Lower leg skin (tissue), 4 donors: ENCODE measurements around the gene ABHD2. TPM values are rescaled to one million over a fixed set of nuclear protein-coding genes. Genes with fewer than 3 reads are reported as not detected.
A peak's percentile ranks its signal among the peaks of the same experiment; 100 is the strongest.

Experiments used
- DNase-seq, 2 donors: peaks; one replicate each; pipeline ENCODE4 v3.0.0-alpha.2; 2019; ENCODE audit warnings: low spot score in 2 of 2
- H3K4me3 ChIP-seq: fragments of 200-600 bp; sonication (generic); 2 replicates; pipeline ENCODE4 v1.5.1; 2017; ENCODE audit warnings: mild to moderate bottlenecking, low read depth; ENCODE audit not compliant: poor library complexity, severe bottlenecking
- CTCF ChIP-seq, 3 donors: fragments of 450-650 bp; IDR thresholded peaks; one replicate each; pipeline ENCODE4 v1.5.1; 2016; ENCODE audit warnings: antibody characterized with exemption in 3 of 3, mild to moderate bottlenecking in 3 of 3, moderate library complexity in 2 of 3
- POLR2A ChIP-seq, 2 donors: fragments of 450-650 bp; IDR thresholded peaks; one replicate each; pipeline ENCODE4 v1.6.1; 2016 to 2017; ENCODE audit warnings: antibody characterized with exemption in 2 of 2, mild to moderate bottlenecking in 1 of 2, moderate library complexity in 1 of 2
- WGBS, 2 donors: methylation state at CpG; one replicate each; pipeline ENCODE4 v1.1.5; 2018; 5-methylcytosine and 5-hydroxymethylcytosine counted together
- intact Hi-C: fragments of 100-400 bp; cut with DNase I; formaldehyde crosslinking; loops from one replicate; pipeline ENCODE4 v1.15.0; 2023; ENCODE audit warnings: low total_unique reads
- total RNA-seq, 4 donors: library from RNA; depleted of rRNA; stranded (reverse); fragments of >200 nt; gene quantifications; one replicate each; pipeline ENCODE4 v1.1.0, GENCODE V29; 2016

Gene ABHD2
- total RNA-seq, 4 donors from 2014 or later, result 21.5 to 57.3 (median 38.5) TPM

DNA sequence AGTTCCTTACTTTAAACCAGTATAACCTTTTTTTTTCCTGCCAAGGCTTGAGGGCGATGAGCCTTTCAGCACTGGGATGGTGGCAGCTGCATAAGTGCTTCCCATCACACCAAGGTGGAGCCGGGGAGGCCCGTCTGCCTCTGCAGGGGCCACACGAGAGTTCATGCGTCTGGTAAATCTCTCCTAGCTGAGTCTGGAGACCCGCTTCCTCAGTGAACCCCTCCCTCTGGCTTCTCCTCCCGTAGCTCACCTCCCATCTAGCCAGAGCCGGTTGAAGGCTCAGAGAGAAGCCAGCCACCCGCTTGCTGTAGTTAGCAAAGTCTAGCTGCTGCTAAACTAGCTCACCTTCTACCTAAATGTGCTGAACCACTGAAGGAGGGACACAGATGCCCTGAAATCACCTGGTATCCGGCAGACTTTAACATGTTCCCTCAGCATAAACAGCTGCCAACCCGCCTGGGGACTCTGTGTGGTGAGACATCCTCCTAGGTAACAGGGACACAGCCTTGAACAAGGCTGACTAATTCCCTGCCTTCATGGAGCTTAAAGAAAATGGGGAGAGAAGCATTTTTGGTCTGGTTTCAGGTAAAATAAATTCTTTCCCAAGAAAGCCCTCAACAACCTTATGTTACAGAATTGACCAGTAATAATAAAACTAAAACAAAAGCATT, 90.2 kb downstream of the ABHD2 start:
- 82 to 87% methylated on average over 9 to 11 of the region's 11 CpGs for WGBS, 2 donors
- TF ChIP-seq POLR2A (IDR thresholded peaks at IDR 0.05) (no peak), CTCF (IDR thresholded peaks at IDR 0.05) (no peak)
- intact Hi-C loops, result loop anchor here (5.0 kb wide), 1 partner anchor 276 kb away; no protein-coding TSS in a partner anchor
- peak in 1 of 2 donors; percentile 64 for DNase-seq
- H3K4me3 ChIP-seq, result no peak overlapping the region

DNA sequence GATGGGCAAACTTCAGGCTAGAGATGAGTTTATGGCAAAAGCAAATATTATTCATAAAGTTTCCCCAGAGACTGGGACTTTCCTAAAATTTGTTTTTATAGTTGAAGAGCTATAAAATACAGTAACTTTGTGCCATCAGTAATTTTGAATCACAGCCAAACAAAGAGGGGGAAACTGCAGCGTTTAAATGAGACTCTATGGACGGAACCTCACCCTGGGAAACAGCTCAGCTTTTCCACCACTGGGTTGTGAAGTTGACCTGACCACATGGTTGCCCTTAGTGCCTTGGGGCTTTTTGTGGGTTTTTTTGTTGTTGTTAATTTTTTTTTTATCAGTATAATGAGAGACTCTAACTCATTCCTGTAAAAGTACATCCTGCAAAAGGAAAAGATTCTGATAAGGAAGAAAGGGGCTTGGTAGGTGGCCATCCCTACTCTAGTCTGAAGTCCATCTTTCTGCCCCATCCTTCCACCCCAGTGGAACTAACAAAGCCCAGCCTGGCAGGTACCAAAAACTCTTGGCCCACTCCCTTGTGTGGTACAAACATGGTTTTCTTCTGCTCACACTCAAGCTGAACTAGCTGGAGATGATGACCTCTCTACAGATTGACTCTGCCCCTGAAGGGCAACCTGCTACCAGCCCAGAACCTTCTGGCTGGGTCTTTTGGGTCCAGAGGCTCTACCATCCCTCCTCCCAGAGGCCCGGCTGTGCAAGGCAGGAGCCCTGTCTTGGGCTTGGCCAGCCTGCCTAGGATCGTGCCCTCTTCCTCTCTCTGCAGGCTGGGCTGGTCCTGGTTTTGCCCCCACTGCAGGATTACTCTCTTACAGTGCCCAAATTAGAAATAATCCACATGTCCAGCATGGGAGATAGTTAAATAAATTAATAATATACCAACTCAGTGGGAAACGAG, 92.0 kb downstream of the ABHD2 start:
- H3K4me3 ChIP-seq, result no peak overlapping the region
- no peak for DNase-seq
- TF ChIP-seq POLR2A (IDR thresholded peaks at IDR 0.05), result no peak
- 71 to 76% methylated on average over 5 of the region's 5 CpGs for WGBS, 2 donors
- intact Hi-C loops, result loop anchor here (5.0 kb wide), 1 partner anchor 278 kb away; no protein-coding TSS in a partner anchor

DNA sequence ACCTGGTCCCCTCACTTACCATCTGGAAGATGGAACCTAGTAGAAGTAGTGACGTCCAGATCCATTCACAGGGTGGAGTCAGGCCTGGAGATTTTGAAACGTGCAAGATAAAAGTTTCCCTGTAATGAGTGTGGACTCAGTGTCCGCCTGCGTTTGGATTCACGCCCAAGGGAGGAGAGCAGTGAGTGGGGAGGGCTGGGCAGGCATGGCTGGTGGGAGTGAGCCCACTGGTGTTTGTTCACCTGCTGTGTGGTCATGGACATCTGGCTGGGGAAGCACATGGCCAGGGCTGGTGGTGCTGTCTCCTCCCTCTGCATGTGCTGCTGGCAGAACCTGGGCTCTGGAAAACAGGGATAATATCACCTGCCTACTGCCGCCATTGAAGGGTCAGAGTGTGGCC, 96.1 kb downstream of the ABHD2 start:
- intact Hi-C loops, result no loop called here
- WGBS, 2 donors, result 73 to 78% methylated on average over 6 of the region's 6 CpGs
- H3K4me3 ChIP-seq, result no peak overlapping the region
- no peak for TF ChIP-seq CTCF (IDR thresholded peaks at IDR 0.05)
- TF ChIP-seq POLR2A (IDR thresholded peaks at IDR 0.05), result no peak
- DNase-seq, result no peak

- intact Hi-C loops, result no loop called here
- no peak for DNase-seq
- TF ChIP-seq POLR2A (IDR thresholded peaks at IDR 0.05) (no peak), CTCF (IDR thresholded peaks at IDR 0.05) (no peak)
- WGBS, 2 donors, result 92 to 96% methylated on average over 12 of the region's 12 CpGs
- no peak overlapping the region for H3K4me3 ChIP-seq
These were observed 96.8 kb downstream of the ABHD2 start for GRCh38 chr15:89184886-89185526.

DNA sequence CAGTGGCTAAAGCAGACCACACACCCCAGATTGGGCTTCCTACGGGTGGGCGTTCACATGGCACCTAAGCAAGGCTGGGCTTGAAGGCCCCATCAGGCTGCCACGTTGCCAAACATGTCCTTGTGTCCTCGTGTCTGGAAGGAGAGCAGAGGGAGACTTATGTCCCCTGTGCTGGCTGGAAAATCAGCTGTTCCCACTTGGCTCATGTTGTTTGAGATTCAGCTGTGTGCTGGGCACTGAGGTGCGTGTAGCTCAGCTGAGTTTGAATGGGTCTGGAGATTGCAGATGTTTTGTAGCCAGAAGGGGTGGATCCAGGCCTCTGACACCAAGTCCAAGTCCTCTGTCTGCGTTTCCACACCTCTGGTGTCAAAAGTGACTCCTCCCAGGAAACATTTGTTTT, 98.5 kb downstream of the ABHD2 start:
- H3K4me3 ChIP-seq, result no peak overlapping the region
- no peak for TF ChIP-seq CTCF (IDR thresholded peaks at IDR 0.05)
- TF ChIP-seq POLR2A (IDR thresholded peaks at IDR 0.05), result no peak
- intact Hi-C loops, result no loop called here
- DNase-seq, result no peak
- WGBS, 2 donors, result 68 to 76% methylated on average over 6 of the region's 6 CpGs
